SU-DHL-6 (cell line): ENCODE measurements around the gene SLC44A5.

ENCODE experiments used
- CTCF ChIP-seq: fragments of 200-600 bp; sonication (generic); IDR thresholded peaks from one replicate; pipeline ENCODE4 v1.5.1; 2017; ENCODE audit warnings: antibody characterized with exemption, mild to moderate bottlenecking, low read length, moderate library complexity; ENCODE audit not compliant: insufficient read depth, poor library complexity, severe bottlenecking
- EZH2phosphoT487 ChIP-seq: fragments of 200-600 bp; sonication (generic), shearing (Covaris generic); conservative IDR thresholded peaks from 2 replicates; pipeline ENCODE4 v1.6.1; 2018; ENCODE audit warnings: mild to moderate bottlenecking, antibody characterized with exemption, low read length, moderate library complexity, mixed read lengths

GRCh38 chr1:75276385-75276784 is 334.5 kb downstream of the SLC44A5 start:
- TF ChIP-seq CTCF (no peak), EZH2phosphoT487 (no peak)
